Sigmoid colon (tissue), 4 donors: ENCODE results near the gene PLEKHG4B.

Source experiments
- POLR2AphosphoS5 ChIP-seq, 4 donors: sonication (generic); formaldehyde crosslinking; IDR thresholded peaks; one replicate each; pipeline ENCODE4 v1.6.1; 2017; ENCODE audit warnings: antibody characterized with exemption in 4 of 4
- TF ChIP-seq, protein P1 (sequence below), 4 experiments: fragments of 450-650 bp in 3 of 4; fragments of 200-600 bp in 1 of 4; IDR thresholded peaks; one replicate each; pipeline ENCODE4 v1.5.1; 2016 to 2019; ENCODE audit warnings: antibody characterized with exemption in 4 of 4, mild to moderate bottlenecking in 3 of 4, moderate library complexity in 2 of 4

DNA sequence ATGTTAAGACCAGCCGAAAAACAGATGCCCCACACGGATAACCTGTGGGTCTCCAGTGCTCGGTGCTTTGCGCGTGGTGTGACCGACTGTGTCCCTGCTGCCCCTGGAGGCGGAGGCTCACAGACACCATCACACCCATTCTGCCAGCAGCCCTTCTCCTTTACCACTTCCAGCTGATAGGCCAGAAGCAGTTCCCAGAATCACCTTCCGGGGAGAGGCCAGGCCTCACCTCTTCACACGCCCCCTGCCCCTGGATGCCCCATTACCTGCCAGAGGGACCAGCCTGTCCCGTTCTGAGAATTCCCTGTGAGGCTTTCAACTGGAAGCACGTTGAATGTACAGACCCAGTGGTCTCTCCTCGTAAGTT lies 77.7 kb downstream of the PLEKHG4B start:
- TF ChIP-seq, protein P1, sequence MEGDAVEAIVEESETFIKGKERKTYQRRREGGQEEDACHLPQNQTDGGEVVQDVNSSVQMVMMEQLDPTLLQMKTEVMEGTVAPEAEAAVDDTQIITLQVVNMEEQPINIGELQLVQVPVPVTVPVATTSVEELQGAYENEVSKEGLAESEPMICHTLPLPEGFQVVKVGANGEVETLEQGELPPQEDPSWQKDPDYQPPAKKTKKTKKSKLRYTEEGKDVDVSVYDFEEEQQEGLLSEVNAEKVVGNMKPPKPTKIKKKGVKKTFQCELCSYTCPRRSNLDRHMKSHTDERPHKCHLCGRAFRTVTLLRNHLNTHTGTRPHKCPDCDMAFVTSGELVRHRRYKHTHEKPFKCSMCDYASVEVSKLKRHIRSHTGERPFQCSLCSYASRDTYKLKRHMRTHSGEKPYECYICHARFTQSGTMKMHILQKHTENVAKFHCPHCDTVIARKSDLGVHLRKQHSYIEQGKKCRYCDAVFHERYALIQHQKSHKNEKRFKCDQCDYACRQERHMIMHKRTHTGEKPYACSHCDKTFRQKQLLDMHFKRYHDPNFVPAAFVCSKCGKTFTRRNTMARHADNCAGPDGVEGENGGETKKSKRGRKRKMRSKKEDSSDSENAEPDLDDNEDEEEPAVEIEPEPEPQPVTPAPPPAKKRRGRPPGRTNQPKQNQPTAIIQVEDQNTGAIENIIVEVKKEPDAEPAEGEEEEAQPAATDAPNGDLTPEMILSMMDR (IDR thresholded peaks at IDR 0.05), result no peak
- no peak for TF ChIP-seq POLR2AphosphoS5 (IDR thresholded peaks at IDR 0.05)
